Immature natural killer cell (primary cell): ENCODE data around the gene MYO18B. TPM values are rescaled to one million over a fixed set of nuclear protein-coding genes. Genes with fewer than 3 reads are reported as not detected.

Experiments used
- DNase-seq, 3 donors: peaks; one replicate each; pipeline ENCODE4 v3.0.0; 2022; ENCODE audit warnings: mixed read lengths in 1 of 3
- H3K27ac Mint-ChIP-seq, 6 donors: one replicate each; pipeline ENCODE4 v1.8.0; 2020; ENCODE audit warnings: mixed read lengths in 6 of 6, mild to moderate bottlenecking in 5 of 6, inconsistent platforms in 4 of 6, moderate library complexity in 3 of 6
- H3K27me3 Mint-ChIP-seq, 3 donors: one replicate each; pipeline ENCODE4 v1.8.0; 2020 to 2021; ENCODE audit warnings: low read depth in 3 of 3, mild to moderate bottlenecking in 3 of 3, mixed read lengths in 3 of 3, moderate library complexity in 3 of 3, inconsistent platforms in 1 of 3
- H3K36me3 Mint-ChIP-seq, 3 donors: one replicate each; pipeline ENCODE4 v1.8.0; 2020; ENCODE audit warnings: mixed read lengths in 3 of 3, inconsistent platforms in 2 of 3, mild to moderate bottlenecking in 2 of 3
- H3K4me1 Mint-ChIP-seq, 2 donors: one replicate each; pipeline ENCODE4 v1.8.0; 2020; ENCODE audit warnings: inconsistent platforms in 2 of 2, mild to moderate bottlenecking in 2 of 2, mixed read lengths in 2 of 2, moderate library complexity in 1 of 2
- H3K4me3 Mint-ChIP-seq, 5 donors: one replicate each; pipeline ENCODE4 v1.8.0; 2020; ENCODE audit warnings: mild to moderate bottlenecking in 5 of 5, mixed read lengths in 5 of 5, inconsistent platforms in 3 of 5, moderate library complexity in 3 of 5
- H3K9me3 Mint-ChIP-seq, 6 donors: one replicate each; pipeline ENCODE4 v1.8.0; 2020; ENCODE audit warnings: mild to moderate bottlenecking in 6 of 6, mixed read lengths in 6 of 6, inconsistent platforms in 4 of 6, moderate library complexity in 3 of 6
- polyA plus RNA-seq, 3 donors: library from polyadenylated mRNA; unstranded; fragments of 300-500 nt; fragmentation: Illumina TruSeq; gene quantifications; one replicate each; pipeline ENCODE4 v1.2.3, GENCODE V29; 2021

MYO18B gene
- polyA plus RNA-seq, 3 donors from 2014 or later, result not detected

DNA sequence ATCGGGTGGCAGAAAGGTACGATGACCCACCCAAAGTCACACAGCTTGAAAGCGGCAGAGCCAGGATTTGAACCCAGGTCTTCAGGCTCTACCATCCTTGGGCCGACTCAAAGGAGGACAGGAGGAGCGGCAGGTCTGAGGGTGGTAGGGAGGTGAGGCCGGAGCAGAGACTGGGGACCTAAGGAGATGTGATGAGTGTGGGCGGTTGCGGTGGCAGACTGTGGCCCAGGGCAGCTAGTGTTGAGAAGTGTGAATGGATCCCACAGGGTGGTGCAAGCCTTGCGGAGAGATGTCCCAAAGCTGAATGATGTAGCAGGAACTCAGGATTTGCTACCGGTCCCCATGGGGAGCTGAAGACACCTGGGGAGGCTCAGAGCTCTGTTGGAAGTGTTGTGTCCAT lies 180.2 kb downstream of the MYO18B start:
- Mint-ChIP-seq H3K4me1 (no peaks in the 10 kb centered on the region), H3K36me3 (no peaks in the 10 kb centered on the region), H3K9me3 (peaks cover 0 to 7% (median 0%) of the 10 kb centered on the region in 6 donors), H3K27me3 (peaks cover 4 to 11% (median 7%) of the 10 kb centered on the region in 3 donors), H3K27ac (no peak overlapping the region), H3K4me3 (no peak overlapping the region)
- no peak for DNase-seq

GRCh38 chr22:25923914-25924313 lies 181.9 kb downstream of the MYO18B start:
- DNase-seq, result no peak
- H3K27me3 Mint-ChIP-seq, result peaks cover 4 to 8% (median 6%) of the 10 kb centered on the region in 3 donors

GRCh38 chr22:25928038-25928437 lies 186.1 kb downstream of the MYO18B start:
- Mint-ChIP-seq H3K9me3 (peaks cover 0 to 4% (median 0%) of the 10 kb centered on the region in 6 donors), H3K27me3 (peaks cover 5 to 12% (median 8%) of the 10 kb centered on the region in 3 donors), H3K4me1 (no peaks in the 10 kb centered on the region), H3K27ac (no peak overlapping the region), H3K4me3 (no peak overlapping the region), H3K36me3 (no peaks in the 10 kb centered on the region)
- no peak for DNase-seq

More at GRCh38 chr22:25923914-25924313, 181.9 kb downstream of the MYO18B start:
- Mint-ChIP-seq H3K36me3 (no peaks in the 10 kb centered on the region), H3K4me1 (no peaks in the 10 kb centered on the region), H3K4me3 (no peak overlapping the region), H3K9me3 (peaks cover 0 to 4% (median 0%) of the 10 kb centered on the region in 6 donors), H3K27ac (no peak overlapping the region)

- H3K27me3 Mint-ChIP-seq, result peaks cover 5 to 15% (median 12%) of the 10 kb centered on the region in 3 donors
- H3K4me3 Mint-ChIP-seq, result no peak overlapping the region
- H3K27ac Mint-ChIP-seq, result no peak overlapping the region
- no peaks in the 10 kb centered on the region for H3K4me1 Mint-ChIP-seq
- peaks cover 0 to 4% (median 0%) of the 10 kb centered on the region in 6 donors for H3K9me3 Mint-ChIP-seq
- no peak for DNase-seq
- no peaks in the 10 kb centered on the region for H3K36me3 Mint-ChIP-seq
These were observed 187.4 kb downstream of the MYO18B start for GRCh38 chr22:25929321-25929878.

DNA sequence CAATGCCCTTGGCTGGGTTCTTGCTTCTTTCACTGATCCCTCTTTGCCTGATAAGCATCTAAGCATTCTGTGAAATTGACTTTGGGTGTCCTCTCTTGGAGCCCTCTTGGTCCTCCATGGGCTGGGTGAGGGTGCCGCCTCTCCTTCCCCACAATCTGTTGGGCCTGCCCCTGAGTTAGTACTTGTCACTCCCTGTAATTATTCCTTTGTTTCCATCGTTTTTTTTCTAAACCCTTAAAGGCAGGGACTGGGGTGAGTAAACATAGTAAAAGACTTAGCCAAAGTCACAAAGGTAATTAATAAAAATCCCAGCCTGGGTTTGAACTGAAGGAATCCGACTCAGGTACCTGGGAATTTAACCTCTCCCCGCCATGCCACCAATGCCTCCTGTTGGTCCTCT lies 188.1 kb downstream of the MYO18B start:
- H3K4me3 Mint-ChIP-seq, result no peak overlapping the region

DNA sequence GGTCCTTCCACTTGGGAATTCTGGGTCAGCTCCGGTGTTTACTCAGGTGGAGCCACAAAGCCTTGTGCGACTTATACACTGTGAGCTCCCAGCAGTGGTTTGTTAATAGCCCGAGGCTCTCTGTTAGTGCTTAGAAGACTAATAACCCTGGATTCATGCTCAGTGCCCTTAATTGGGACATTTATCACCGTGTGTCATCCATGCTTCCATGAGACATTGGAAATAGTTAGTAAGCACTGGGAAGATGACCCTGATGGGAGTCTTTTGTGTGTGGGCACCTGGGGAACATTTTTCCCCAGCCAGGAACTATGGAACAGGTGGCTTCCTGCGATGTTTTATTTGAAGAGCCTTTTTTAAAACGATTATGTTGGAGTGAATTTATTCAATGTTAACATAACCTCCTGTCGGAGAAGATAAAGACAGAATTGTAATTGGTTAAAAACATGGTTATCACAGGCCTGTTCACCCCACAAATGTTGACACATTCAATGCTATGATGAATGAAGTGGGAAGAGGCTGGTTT lies 188.9 kb downstream of the MYO18B start:
- peaks cover 5 to 18% (median 9%) of the 10 kb centered on the region in 3 donors for H3K27me3 Mint-ChIP-seq
- no peak overlapping the region for H3K4me3 Mint-ChIP-seq
- H3K36me3 Mint-ChIP-seq, result no peaks in the 10 kb centered on the region
- DNase-seq, result no peak
- H3K4me1 Mint-ChIP-seq, result no peaks in the 10 kb centered on the region
- peaks cover 0 to 4% (median under 1%) of the 10 kb centered on the region in 6 donors for H3K9me3 Mint-ChIP-seq
- H3K27ac Mint-ChIP-seq, result no peak overlapping the region

More for the DNA sequence above, 188.1 kb downstream of the MYO18B start:
- Mint-ChIP-seq H3K27me3 (peaks cover 5 to 16% (median 9%) of the 10 kb centered on the region in 3 donors), H3K9me3 (peaks cover 0 to 4% (median 0%) of the 10 kb centered on the region in 6 donors), H3K4me1 (no peaks in the 10 kb centered on the region), H3K27ac (no peak overlapping the region), H3K36me3 (no peaks in the 10 kb centered on the region)
- no peak for DNase-seq

DNA sequence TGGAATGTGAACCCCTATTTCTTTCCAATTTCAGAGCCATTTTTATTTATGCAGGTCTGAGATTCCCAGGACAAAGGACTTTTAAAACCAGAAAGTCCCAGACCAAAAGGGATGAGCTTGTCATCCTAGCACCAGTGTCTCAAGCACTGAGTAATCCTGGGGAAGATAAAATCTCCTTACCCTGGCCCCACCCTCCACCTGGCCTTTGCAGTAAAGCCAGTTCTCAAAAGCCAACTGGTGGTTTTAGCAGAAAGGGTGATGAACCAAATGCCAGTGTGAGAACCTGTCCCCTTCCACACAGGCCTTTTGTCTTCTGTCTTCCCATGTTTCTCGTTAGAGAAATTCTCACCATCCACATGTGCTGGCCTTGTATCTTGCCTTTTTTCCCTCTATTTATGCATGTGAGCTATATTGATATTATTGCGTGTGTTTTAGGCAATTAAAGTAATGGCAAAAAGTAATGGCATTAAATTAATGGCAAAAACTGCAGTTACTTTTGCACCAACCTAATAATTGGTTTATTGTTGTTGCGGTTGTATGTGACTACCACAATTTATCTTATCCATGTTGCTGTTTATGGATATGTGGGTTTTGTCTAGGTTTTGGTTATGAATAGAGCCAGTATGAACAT lies 191.3 kb downstream of the MYO18B start:
- Mint-ChIP-seq H3K27me3 (peaks cover 5 to 17% (median 9%) of the 10 kb centered on the region in 3 donors), H3K4me1 (no peaks in the 10 kb centered on the region), H3K9me3 (peaks cover 0 to 3% (median 0%) of the 10 kb centered on the region in 6 donors), H3K27ac (no peak overlapping the region), H3K36me3 (peaks cover 0 to 4% (median 0%) of the 10 kb centered on the region in 3 donors), H3K4me3 (no peak overlapping the region)
- no peak for DNase-seq

GRCh38 chr22:25935266-25936058 lies 193.5 kb downstream of the MYO18B start:
- Mint-ChIP-seq H3K9me3 (peaks cover 0 to 3% (median 0%) of the 10 kb centered on the region in 6 donors), H3K27me3 (peaks cover 0 to 13% (median 9%) of the 10 kb centered on the region in 3 donors), H3K4me1 (no peaks in the 10 kb centered on the region), H3K4me3 (no peak overlapping the region), H3K27ac (no peak overlapping the region), H3K36me3 (peaks cover 0 to 4% (median 0%) of the 10 kb centered on the region in 3 donors)
- no peak for DNase-seq

DNA sequence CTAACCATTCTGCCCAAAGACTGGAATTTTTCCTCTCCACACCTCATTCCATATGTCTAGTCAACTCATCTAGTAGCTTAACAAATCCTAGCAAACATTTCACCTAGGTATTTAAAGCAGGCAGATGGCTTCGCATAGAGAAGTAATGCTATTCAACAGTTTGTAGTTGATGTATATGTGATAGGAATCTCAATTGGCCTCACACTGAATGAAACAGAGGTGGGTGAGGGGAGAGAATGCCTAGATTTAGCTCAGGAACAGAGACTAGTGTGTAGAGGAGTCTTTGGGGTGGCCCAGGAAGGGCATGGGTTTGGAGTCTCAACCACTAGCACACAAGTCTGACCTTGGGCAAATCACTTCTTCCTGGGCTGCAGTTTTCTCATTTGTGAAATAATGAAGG lies 196.2 kb downstream of the MYO18B start:
- Mint-ChIP-seq H3K4me3 (no peak overlapping the region), H3K9me3 (peaks cover 0 to 3% (median 0%) of the 10 kb centered on the region in 6 donors), H3K4me1 (no peaks in the 10 kb centered on the region), H3K27me3 (peaks cover 2 to 13% (median 11%) of the 10 kb centered on the region in 3 donors), H3K27ac (no peak overlapping the region), H3K36me3 (peaks cover 0 to 4% (median 0%) of the 10 kb centered on the region in 3 donors)
- DNase-seq, result no peak

DNA sequence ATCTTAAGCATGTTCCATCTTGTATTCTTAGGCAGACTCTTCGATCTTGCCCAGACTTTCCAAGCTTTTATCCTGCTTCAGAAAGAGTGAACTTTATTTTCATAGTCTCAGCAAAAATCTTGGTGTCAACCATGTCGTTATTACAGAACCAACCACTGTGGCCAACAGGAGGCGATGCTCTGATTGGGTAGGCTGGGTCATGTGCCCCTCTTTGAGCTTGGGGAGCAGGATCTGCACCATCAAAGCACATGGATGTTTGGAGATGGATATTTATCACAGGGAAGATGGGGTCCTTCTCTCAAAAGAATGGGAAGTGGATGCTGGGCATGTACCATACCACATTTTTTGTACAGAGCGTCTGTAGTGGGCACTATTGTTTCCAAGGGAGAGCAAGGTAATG lies 197.4 kb downstream of the MYO18B start:
- Mint-ChIP-seq H3K27me3 (peaks cover 4 to 9% (median 7%) of the 10 kb centered on the region in 3 donors), H3K36me3 (peaks cover 0 to 4% (median 0%) of the 10 kb centered on the region in 3 donors), H3K27ac (no peak overlapping the region), H3K9me3 (peaks cover 0 to 3% (median 0%) of the 10 kb centered on the region in 6 donors), H3K4me1 (no peaks in the 10 kb centered on the region), H3K4me3 (no peak overlapping the region)
- DNase-seq, result no peak

GRCh38 chr22:25940479-25940878 lies 198.5 kb downstream of the MYO18B start:
- Mint-ChIP-seq H3K27me3 (peaks cover 4 to 6% (median 6%) of the 10 kb centered on the region in 3 donors), H3K4me1 (no peaks in the 10 kb centered on the region), H3K27ac (no peak overlapping the region), H3K4me3 (no peak overlapping the region), H3K36me3 (peaks cover 0 to 4% (median 0%) of the 10 kb centered on the region in 3 donors), H3K9me3 (peaks cover 0 to 3% (median 0%) of the 10 kb centered on the region in 6 donors)
- DNase-seq, result no peak

DNA sequence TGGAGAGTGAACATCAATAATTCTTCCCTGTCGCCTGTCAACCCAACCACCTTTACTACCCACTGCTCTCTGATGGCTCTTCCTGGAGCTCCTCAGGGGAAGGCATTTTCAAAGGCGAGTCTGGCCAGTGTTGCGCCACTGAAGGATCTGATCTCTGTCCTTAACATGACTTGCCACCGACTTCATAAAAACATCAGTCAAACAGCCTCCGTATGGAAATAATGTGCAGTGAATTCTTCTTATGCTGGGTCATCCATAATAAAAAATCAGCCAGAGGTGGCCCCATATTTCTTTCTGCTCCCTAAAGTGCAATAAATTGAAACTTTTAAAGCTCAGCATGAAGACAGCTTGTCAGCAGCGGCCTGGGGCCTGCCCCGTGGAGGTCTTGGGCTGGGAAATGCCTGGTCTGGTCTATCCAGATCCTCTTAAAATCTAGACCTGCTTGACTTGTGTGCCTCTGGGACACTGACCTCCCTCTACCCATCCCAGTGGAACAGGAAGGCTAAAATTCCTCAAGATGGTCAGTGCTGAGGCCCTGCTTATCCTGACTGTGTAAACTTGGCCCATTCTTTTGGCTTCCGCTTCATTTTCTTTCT lies 199.5 kb downstream of the MYO18B start:
- H3K4me1 Mint-ChIP-seq, result no peaks in the 10 kb centered on the region

GRCh38 chr22:25942115-25942855 lies 200.3 kb downstream of the MYO18B start:
- Mint-ChIP-seq H3K36me3 (peaks cover 0 to 4% (median 0%) of the 10 kb centered on the region in 3 donors), H3K27ac (no peak overlapping the region), H3K27me3 (peaks cover 4 to 6% (median 6%) of the 10 kb centered on the region in 3 donors), H3K4me3 (no peak overlapping the region), H3K9me3 (no peaks in the 10 kb centered on the region), H3K4me1 (no peaks in the 10 kb centered on the region)
- no peak for DNase-seq

More for the DNA sequence above, 199.5 kb downstream of the MYO18B start:
- H3K27me3 Mint-ChIP-seq, result peaks cover 4 to 6% (median 6%) of the 10 kb centered on the region in 3 donors
- H3K4me3 Mint-ChIP-seq, result no peak overlapping the region
- peaks cover 0 to 4% (median 0%) of the 10 kb centered on the region in 3 donors for H3K36me3 Mint-ChIP-seq
- H3K9me3 Mint-ChIP-seq, result no peaks in the 10 kb centered on the region
- no peak for DNase-seq
- no peak overlapping the region for H3K27ac Mint-ChIP-seq
